GM12875 (cell line): ENCODE data around the gene STAT4.

ENCODE experiments used
- H3K4me3 ChIP-seq: one replicate; pipeline ENCODE4 v1.5.1; 2011; ENCODE audit warnings: low read depth, low read length, control low read depth
- CTCF ChIP-seq: IDR thresholded peaks from 2 replicates; pipeline ENCODE4 v1.5.1; 2011; ENCODE audit warnings: low read depth, mild to moderate bottlenecking, control low read depth, inconsistent platforms, low read length, moderate library complexity, borderline replicate concordance; ENCODE audit not compliant: insufficient read depth

The STAT4 gene

GRCh38 chr2:191126386-191127085, 24.3 kb downstream of the STAT4 start:
- no peak overlapping the region for H3K4me3 ChIP-seq
- no peak for TF ChIP-seq CTCF

- TF ChIP-seq CTCF: no peak
- H3K4me3 ChIP-seq: no peak overlapping the region
Measured at GRCh38 chr2:191125646-191126045, 25.1 kb downstream of the STAT4 start.

- H3K4me3 ChIP-seq: no peak overlapping the region
- TF ChIP-seq CTCF: no peak
Measured at GRCh38 chr2:191122638-191123294, 28.0 kb downstream of the STAT4 start.

GRCh38 chr2:191117341-191117740, 33.5 kb downstream of the STAT4 start:
- TF ChIP-seq CTCF: no peak
- H3K4me3 ChIP-seq: no peak overlapping the region

GRCh38 chr2:191115804-191116203, 35.0 kb downstream of the STAT4 start:
- H3K4me3 ChIP-seq: no peak overlapping the region
- no peak for TF ChIP-seq CTCF

- H3K4me3 ChIP-seq: no peak overlapping the region
- no peak for TF ChIP-seq CTCF
Measured at GRCh38 chr2:191115391-191115790, 35.4 kb downstream of the STAT4 start.

- TF ChIP-seq CTCF: no peak
- H3K4me3 ChIP-seq: no peak overlapping the region
Measured at GRCh38 chr2:191114403-191114886, 36.3 kb downstream of the STAT4 start.
